Esophagus squamous epithelium (tissue), 4 donors: ENCODE results near the gene ANKRD65.
"Not testable (repeated sequence)": the region's sequence is repeated elsewhere in the genome, so short reads cannot be mapped to it uniquely, and the experiment has no call there.

Experiments used
- CTCF ChIP-seq, 6 experiments: fragments of 450-650 bp in 4 of 6; fragments of 200-600 bp in 2 of 6; sonication (generic) in 2 of 6; IDR thresholded peaks; one replicate each; pipeline ENCODE4 v1.5.1; 2016 to 2019; ENCODE audit warnings: antibody characterized with exemption in 6 of 6, mild to moderate bottlenecking in 4 of 6, moderate library complexity in 4 of 6
- POLR2A ChIP-seq, 4 donors: fragments of 450-650 bp; IDR thresholded peaks; one replicate each; pipeline ENCODE4 v1.6.1; 2017; ENCODE audit warnings: antibody characterized with exemption in 4 of 4, mild to moderate bottlenecking in 4 of 4, moderate library complexity in 3 of 4

- TF ChIP-seq CTCF, POLR2A (IDR thresholded peaks at IDR 0.05): not testable (repeated sequence)
Observed at GRCh38 chr1:1459711-1460110, 38.6 kb upstream of the ANKRD65 start.
